HEK293 (cell line): ENCODE measurements around the gene CST2.

Source experiments
- CTCF ChIP-seq: fragments of 450-650 bp; formaldehyde crosslinking; IDR thresholded peaks from 2 replicates; pipeline ENCODE4 v1.5.1; 2016; ENCODE audit warnings: missing biosample characterization, missing genetic modification characterization
- GFI1B ChIP-seq: fragments of 450-650 bp; formaldehyde crosslinking; IDR thresholded peaks from 2 replicates; pipeline ENCODE4 v1.5.1; 2016; ENCODE audit warnings: missing biosample characterization, missing genetic modification characterization
- MYNN ChIP-seq: fragments of 450-650 bp; formaldehyde crosslinking; IDR thresholded peaks from 2 replicates; pipeline ENCODE4 v1.5.1; 2016; ENCODE audit warnings: missing biosample characterization, missing genetic modification characterization, borderline replicate concordance
- PBX3 ChIP-seq: sonication (generic); formaldehyde crosslinking; IDR thresholded peaks from 2 replicates; pipeline ENCODE4 v1.8.1; 2022; ENCODE audit warnings: mild to moderate bottlenecking, moderate library complexity, missing genetic modification reagents
- REST ChIP-seq: fragments of 450-650 bp; formaldehyde crosslinking; IDR thresholded peaks from 2 replicates; pipeline ENCODE4 v1.5.1; 2016; ENCODE audit warnings: missing biosample characterization, missing genetic modification characterization
- YY2 ChIP-seq: fragments of 450-650 bp; formaldehyde crosslinking; IDR thresholded peaks from 2 replicates; pipeline ENCODE4 v1.5.1; 2016; ENCODE audit warnings: missing biosample characterization, missing genetic modification characterization
- ZBTB1 ChIP-seq: fragments of 450-650 bp; formaldehyde crosslinking; IDR thresholded peaks from 2 replicates; pipeline ENCODE4 v1.5.1; 2016; ENCODE audit warnings: missing biosample characterization, missing genetic modification characterization
- ZBTB49 ChIP-seq: fragments of 450-650 bp; formaldehyde crosslinking; IDR thresholded peaks from 2 replicates; pipeline ENCODE4 v1.5.1; 2016; ENCODE audit warnings: missing biosample characterization, missing genetic modification characterization, low read depth
- ZBTB7A ChIP-seq: fragments of 450-650 bp; formaldehyde crosslinking; IDR thresholded peaks from 2 replicates; pipeline ENCODE4 v1.5.1; 2016; ENCODE audit warnings: low read depth, missing biosample characterization, missing genetic modification characterization
- ZNF155 ChIP-seq: fragments of 450-650 bp; formaldehyde crosslinking; IDR thresholded peaks from 2 replicates; pipeline ENCODE4 v1.5.1; 2016; ENCODE audit warnings: missing biosample characterization, missing genetic modification characterization
- ZNF280D ChIP-seq: fragments of 450-650 bp; formaldehyde crosslinking; IDR thresholded peaks from 2 replicates; pipeline ENCODE4 v1.5.1; 2016; ENCODE audit warnings: missing biosample characterization, missing genetic modification characterization
- ZNF324 ChIP-seq: fragments of 450-650 bp; formaldehyde crosslinking; IDR thresholded peaks from 2 replicates; pipeline ENCODE4 v1.5.1; 2016; ENCODE audit warnings: missing biosample characterization, missing genetic modification characterization
- ZNF600 ChIP-seq: fragments of 450-650 bp; formaldehyde crosslinking; IDR thresholded peaks from 2 replicates; pipeline ENCODE4 v1.5.1; 2016; ENCODE audit warnings: missing biosample characterization, missing genetic modification characterization
- ZNF830 ChIP-seq: fragments of 450-650 bp; IDR thresholded peaks from 2 replicates; pipeline ENCODE4 v1.5.0; 2018; ENCODE audit warnings: missing biosample characterization, missing genetic modification characterization, low read depth, mild to moderate bottlenecking, moderate library complexity

- TF ChIP-seq ZNF600 (tag by site-specific recombination) = no peak
- no peak for TF ChIP-seq ZBTB49 (tag by site-specific recombination)
- no peak for TF ChIP-seq GFI1B (tag by site-specific recombination)
- no peak for TF ChIP-seq ZBTB1 (tag by site-specific recombination)
- TF ChIP-seq PBX3 = no peak
- no peak for TF ChIP-seq ZNF324 (tag by site-specific recombination)
- TF ChIP-seq CTCF (tag by site-specific recombination) = no peak
- TF ChIP-seq YY2 (tag by site-specific recombination) = no peak
- no peak for TF ChIP-seq ZNF830 (tag by site-specific recombination)
- TF ChIP-seq REST = no peak
- TF ChIP-seq ZNF280D (tag by site-specific recombination) = no peak
- no peak for TF ChIP-seq ZNF155 (tag by site-specific recombination)
- TF ChIP-seq MYNN (tag by site-specific recombination) = no peak
- TF ChIP-seq ZBTB7A (tag by site-specific recombination) = no peak
Measured at GRCh38 chr20:23800865-23801264, 25.7 kb downstream of the CST2 start.
